Activated CD4-positive, CD25-positive, alpha-beta regulatory T cell treated with anti-CD3 and anti-CD28 coated beads, Interleukin-2, amount 50 U/mL, for 16 hours (primary cell): Measurements from ENCODE around the gene SYNGR1.

ENCODE experiments used
- DNase-seq: peaks from one replicate; pipeline ENCODE4 v3.0.0-alpha.2; 2020; ENCODE audit warnings: low read depth, low spot score

Gene SYNGR1

DNA sequence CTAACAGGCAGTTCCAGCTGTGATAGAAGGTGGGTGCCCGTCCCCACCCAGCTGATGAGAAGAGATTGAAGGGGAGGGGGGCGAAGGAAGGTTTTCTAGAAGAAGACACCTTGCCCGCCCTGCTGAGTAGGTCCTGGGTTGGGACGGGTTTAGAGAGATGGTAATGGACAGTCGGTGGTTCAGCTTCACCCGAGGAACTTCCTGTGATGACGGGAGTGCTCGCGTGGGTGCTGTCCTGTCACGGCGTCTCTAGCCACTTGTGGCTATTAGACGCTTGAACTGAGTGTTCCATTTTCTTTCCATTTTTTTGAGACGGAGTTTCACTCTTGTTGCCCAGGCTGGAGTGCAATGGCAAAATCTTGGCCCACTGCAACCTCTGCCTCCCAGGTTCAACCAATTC is 79.4 kb downstream of the SYNGR1 start:
- DNase-seq = no peak

DNA sequence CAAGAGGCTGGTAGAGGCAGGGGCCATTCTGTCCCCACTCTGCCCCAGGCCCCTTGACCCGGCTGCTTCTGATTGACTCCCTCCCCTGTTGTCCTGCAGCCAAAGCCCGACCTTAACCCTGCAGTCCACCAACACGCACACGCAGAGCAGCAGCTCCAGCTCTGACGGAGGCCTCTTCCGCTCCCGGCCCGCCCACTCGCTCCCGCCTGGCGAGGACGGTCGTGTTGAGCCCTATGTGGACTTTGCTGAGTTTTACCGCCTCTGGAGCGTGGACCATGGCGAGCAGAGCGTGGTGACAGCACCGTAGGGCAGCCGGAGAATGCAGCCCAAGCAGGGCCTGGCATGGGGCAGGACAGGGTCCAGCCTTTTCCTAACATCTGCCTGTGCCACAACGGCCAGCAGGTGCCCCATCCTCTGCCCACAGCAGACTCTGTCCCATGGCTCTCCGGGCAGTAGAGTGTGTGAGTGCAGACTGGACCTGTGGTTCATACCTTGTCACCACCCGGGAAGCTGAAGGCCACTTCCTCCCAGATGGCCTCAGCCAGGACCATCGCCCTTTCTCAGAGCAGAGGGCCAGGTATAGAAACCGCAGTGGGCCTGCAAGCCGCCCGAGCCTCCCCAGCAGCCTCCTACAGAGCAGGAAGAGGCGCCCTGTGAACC is 80.3 kb downstream of the SYNGR1 start:
- no peak for DNase-seq

DNA sequence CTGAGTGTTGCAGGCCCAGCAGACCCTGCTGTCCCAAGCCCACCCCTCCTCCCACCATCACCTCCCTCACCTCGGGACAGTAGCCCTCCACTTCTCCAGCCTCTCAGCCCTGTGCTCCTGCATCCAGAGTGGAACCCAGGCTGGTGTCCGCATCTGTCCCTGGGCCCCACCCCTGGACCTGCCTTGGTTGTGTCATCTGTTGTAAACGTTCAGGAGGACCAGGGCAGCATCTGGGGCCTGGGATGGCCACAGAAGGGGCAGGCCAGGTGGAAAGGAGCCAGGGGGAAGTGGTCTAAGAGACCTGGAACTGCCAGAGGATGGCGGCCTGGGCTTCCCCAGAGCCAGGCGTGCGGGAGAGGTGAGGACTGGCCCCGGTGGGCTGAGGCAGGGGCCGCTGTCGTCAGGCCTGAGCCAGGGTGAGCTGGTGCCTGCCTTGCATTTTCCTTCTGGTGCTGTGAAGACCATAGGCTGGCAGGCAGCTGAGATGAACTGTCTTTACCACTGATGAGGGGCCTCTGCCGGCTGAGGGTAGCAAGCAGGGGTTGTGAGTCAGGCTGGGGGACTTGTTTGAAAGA is 80.9 kb downstream of the SYNGR1 start:
- no peak for DNase-seq

DNA sequence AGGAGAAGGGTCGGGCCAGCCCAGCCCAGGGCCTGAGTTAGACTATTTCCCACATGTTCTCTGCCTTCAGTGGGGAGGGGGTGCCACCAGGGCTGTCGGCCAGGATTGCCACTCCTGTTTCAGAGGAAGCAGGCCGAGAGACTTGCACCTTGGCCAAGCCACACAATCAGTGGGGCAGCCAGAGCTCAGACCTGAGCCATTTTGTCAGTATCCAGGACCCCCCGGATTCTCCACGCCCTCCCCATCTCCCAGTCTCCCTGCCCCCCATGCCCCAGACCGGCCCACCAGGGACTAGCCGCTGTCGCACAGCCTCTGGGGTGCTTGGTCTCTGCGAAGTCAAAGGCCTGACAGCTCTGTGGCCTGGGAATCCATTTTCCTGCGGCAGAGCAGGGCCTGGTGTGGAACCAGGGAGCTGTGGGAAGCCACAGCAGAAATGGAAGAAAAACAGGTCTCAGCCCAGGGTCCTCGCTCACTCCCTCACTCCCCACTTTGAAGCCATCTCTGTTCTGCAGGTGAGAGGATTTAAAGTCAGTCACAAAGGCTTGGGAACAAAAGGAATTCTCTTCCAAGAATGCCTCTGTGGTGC is 81.5 kb downstream of the SYNGR1 start:
- DNase-seq = no peak

DNA sequence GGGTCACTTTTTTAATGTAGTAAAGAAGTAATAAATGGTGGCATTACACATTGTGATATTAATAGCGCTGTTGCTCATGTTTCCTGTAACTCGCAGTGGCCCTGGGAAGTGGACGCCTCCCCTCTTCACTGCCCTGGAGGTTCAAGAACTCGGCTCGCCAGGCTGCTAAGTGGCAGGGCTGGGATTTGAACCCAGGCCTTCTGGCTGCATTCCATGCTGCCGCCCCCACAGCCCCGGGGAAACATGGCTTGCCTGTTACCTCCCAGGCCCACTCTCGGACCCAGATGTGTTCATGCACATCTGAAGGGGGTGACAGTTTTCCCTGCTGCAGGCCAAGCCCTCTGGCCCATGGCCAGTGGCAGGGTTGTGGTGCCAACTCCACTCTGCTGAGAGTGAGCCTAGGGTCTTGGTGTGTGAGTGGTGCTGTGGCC is 82.0 kb downstream of the SYNGR1 start:
- no peak for DNase-seq

DNA sequence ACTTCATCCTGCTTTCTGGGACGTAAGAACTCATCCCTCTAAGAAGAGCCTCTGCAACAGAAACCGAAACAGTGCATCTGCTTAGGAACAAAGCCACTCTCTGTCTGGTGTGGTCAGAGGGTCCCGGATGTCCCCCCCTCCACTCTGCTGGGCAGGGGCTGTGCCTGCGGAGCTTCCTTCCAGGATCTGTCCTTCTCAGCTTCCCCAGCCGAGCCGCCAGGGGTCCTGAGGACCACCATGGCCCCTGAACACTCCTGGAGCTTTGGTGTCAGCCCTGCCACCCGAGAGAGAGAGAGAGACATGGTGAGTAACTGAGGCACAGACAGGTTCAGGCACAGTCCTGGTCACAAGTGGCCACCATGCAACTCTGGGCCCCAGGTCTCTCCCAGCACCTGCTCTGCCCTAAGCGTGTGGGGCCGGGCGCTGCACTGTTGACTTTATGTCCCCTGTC is 82.6 kb downstream of the SYNGR1 start:
- no peak for DNase-seq

DNA sequence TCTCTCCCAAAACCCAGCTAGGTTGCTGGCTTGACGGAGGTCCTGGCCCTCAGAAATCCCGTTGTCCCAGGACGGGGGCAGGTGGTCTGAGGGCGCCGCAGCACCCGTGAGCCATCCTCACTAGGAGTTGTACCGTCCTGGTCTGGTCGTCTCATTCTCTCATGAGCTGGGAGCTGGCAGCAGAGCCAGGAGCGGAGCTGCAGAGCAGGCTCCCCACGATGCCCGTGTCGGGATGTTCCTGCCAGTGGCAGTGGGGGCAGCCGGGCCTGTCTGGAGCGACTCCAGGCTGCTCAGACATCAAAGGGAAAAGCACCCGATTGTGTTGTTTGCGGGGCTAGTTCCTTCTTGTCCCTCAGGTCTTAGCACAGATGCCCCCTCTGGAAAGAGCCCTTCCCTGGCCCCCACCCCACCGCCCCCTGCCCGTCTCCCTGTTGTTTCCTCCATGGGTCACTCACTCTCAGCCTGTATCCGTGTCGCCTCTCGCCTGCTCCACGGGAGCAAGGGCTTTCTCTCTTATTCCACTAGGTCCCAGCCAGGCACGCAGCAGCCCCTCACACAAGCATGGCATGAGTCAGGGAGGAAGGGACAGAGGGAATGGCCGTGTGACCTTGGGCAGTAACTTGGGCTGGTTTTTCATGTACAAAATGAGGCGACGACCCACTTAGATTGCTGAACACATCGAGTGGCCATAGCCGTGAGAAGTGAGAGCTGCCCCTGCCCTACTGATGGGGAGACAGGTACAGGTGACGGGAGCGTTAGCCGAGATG is 83.9 kb downstream of the SYNGR1 start:
- no peak for DNase-seq

DNA sequence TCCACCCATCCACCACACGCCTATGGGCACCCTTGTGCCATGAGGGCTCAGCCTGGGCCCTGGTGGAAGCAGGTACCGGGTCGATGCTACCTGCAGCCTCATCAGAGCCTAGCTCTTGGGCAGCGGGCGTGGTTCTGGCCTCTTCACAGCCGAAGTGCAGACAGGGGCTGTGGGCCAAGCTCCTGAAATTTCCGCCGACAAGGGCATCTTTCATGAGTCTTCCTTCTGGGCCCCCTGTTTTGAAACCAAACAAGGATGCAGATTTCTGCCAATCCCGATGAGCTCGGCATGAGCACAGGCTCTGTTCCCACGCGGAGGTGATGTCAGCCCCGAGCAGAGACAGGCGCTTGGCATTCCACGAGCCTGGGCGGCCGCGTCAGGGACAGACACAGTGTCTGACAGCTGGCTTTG is 84.5 kb downstream of the SYNGR1 start:
- no peak for DNase-seq

DNA sequence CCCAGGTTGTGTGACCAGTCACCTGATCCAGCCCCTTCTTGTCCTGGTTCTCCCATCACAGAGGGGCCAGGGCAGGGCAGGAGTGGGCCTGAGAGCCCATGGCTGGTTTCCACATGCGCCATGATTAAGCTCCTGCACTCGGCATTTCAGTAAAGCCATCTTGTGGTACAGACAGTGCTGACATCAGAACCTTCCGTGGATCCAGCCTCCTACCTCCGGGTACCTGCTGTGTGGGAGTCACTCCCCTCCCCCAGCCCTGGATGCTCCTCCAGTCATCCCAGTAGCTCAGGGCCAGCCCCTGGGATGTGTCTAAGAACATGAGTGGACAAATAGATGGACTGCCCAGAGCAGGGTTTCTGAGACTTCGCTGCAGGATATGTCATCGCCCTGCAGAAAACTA is 84.9 kb downstream of the SYNGR1 start:
- no peak for DNase-seq
